Urothelium cell line (cell line): ENCODE results near the gene MDH1B.
"Not testable (repeated sequence)": the region's sequence is repeated elsewhere in the genome, so short reads cannot be mapped to it uniquely, and the experiment has no call there.

ENCODE experiments used
- DNase-seq: peaks from one replicate; pipeline ENCODE4 v3.0.0; 2011; ENCODE audit warnings: low spot score, mixed read lengths
- FAIRE-seq: peaks from 2 replicates; lab custom pipeline; 2011; peaks lifted over from hg19 to GRCh38; lab: Jason Lieb, UNC

MDH1B gene

DNA sequence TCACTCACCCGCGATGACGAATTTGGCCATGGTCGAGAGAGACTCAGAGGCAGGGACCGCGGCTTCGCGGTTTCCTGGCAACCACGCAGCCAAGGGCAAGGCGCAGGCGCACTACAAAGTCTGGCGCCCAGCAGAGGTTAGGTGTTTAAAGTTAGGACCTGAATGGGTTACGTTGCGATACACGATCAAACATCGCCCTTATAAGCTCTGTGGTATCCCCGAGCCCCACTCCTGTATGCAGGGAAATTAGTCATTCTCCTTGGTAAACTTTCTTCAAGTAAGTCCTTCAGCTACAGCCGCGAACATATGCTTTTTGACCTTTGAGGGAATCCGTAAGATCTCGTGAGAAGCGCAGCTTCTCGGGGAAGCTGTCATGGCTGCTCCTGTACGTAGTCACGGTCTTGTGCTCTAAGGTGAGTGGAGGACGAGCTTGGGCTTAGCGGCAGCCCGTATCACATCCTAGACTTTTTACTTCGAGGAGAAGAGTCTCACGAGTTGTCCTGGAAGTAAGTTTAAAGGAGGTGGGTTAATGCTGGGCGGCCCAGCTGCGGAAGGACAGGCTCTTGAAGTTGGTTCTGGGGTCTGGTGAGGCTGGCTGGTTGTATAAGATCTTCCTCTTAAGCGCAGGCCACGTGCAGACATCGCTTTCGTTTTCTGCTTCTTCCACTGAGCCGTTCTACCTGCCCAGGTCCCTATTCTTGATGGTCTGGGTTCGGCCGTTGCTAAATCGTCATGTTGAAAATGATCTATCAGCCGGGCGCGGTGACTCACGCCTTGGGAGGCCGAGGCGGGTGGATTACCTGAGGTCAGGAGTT lies at the start of gene MDH1B, which contains the start of gene FASTKD2:
Gene MDH1B, minus strand, starts transcription at position 87 of the 815 bp plus-strand sequence. Its CDS starts 57 bp downstream, at position 30.
Gene FASTKD2, plus strand, starts transcription at position 365 of the 815 bp plus-strand sequence. CDS start 1,088 bp downstream, outside the sequence.
- FAIRE-seq (peak; percentile 48), DNase-seq (peak; percentile 91)

DNA sequence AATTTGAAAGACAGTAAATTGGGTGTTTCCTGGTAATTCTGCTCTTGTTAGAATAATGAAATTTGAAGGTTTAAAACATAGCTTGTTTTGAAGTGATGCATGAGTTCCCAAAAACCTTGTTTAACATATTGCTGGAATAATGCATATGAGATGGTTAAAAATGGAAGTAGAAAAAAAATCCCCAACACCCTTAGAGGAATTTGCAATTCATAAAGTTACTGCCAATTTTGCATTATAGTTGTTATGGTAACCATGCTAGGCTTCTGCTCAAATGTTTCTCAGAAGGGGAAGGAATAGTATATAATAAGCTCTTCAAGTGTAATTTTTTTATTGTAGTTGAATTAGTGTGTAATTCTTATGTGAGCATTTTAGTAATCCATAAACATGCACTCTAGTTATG lies 49.4 kb upstream of the MDH1B start:
- no peak for DNase-seq
- FAIRE-seq = no peak

DNA sequence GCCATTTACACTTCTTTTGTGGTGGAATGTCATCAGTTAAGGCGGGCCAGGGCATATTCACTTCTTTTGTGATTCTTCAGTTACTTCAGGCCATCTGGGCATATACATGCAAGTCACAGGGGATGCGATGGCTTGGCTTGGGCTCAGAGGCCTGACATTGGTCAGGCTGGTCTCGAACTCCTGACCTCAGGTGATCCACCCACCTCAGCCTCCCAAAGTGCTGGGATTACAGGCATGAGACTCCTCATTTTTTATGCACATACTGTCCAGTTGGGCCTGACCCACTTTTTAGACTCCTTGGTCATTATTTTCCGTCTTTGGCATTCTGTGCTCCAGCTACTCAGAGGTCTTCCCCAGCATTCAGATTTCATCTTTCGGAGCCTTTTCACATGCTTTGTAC lies 47.3 kb upstream of the MDH1B start:
- not testable (repeated sequence) for FAIRE-seq, DNase-seq

DNA sequence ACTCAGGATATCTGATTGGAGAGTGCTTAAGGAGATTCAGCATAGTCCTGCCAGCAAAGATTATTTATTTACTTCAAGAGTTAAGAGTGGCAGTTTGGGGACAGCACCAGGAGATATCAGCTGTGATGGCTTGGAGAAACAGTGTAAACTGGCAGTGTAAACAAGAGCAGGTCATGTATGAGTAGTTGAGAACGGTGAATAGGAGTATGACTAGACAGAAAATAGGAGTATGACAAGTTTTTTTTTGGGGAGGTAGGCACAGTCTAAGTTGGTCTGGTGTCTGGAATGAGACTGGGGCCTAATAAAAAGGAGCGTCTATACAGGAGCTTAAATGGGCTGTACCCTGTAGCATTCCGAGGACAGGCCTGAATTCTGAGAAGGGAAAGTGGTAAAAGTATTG lies 42.5 kb upstream of the MDH1B start:
- FAIRE-seq = not testable (repeated sequence)

DNA sequence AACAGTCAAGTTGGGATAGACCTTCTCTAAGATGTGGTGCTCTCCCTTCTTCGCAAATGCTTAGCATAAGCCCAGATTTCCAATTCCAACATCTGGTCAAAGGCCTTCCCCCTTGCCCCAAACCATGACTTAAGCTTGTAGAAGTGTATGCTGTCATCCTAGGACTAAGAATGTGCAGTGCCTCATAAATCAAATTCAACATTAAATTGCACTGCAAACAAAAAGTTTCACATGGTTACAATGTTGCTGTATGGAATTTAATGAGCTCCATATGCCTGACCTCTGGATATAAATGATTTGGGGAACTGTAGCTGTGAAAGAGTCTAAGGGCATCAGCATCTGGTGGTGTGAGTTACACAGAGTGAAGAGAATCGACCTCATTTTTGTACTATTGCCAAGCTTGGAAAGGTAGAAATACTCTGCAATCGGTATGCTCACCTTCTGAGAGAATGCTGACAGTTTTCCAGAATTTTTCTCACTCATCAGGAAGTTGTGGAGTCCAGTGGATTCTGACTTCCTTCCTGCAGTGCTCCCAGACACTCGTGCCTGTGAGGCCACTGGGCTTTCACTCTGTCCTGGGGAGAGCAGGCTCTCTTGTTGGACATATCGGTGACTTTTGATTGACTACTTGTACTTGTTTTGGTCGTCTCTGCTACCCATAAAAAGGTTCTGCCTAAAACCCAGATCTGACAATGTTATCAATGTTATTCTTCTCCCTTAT lies 40.9 kb upstream of the MDH1B start:
- no peak for DNase-seq
- FAIRE-seq = no peak

More for the DNA sequence above, 42.5 kb upstream of the MDH1B start:
- DNase-seq = not testable (repeated sequence)

DNA sequence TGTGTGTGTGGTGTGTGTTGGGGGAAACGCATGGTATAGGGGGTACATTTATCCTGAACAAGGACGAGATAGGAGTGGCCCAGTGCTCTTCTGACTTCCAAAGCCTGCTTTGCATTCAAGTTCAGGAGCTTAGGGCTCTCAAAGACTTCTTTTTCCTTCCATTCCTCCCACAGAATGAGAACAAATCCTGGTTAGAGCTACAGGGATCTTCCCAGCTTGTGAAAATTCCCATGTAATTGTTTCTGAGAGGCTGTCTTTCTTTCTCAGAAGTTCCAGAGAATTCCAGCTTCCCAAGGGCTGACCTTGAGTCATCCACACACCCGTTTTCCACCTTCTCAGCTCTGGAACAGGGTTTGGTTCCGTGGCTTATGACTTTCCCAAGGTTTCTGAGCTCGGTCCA lies 39.2 kb upstream of the MDH1B start:
- DNase-seq (no peak), FAIRE-seq (no peak)

DNA sequence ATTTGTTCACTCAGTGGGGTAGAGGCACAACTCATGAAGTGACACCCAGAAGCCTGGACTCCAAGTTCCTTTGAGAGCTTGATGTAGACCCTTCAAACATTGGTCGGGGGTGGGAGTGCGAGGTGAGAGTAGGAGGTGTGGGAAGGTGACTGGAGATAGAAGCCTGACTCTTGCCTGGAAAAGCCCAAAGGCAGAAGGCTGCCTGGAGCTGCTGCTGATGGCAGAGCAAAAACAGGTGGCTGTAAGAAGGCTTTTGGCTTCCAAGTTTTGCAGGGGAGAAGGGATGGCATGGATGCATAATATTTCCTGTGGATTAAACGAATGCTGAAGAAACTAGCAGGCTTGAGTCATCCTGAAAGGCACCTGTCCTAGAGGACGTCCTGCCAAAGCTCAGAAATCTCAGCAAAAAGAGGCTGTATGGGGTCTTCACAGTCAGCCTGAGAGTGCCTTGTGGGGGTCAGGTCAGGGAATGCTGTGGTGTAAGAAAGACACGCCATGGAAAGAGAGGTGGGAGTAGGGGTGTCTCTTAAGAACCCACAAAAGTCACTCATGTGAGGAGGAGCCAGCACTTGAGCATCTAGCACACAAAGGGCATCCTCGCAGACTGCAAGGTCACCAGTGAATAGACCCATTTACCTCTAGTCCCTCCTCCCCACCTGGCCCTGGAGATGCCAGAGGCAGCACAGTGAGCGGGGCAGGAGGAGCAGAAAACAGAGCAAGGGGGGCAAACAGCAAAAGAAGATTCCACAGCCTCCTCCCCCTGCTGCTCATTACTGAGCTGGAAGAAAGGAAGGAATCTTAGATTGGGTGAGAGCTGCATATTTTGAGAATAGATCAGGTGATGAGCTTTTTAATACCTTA lies 37.8 kb upstream of the MDH1B start:
- FAIRE-seq (no peak), DNase-seq (no peak)

DNA sequence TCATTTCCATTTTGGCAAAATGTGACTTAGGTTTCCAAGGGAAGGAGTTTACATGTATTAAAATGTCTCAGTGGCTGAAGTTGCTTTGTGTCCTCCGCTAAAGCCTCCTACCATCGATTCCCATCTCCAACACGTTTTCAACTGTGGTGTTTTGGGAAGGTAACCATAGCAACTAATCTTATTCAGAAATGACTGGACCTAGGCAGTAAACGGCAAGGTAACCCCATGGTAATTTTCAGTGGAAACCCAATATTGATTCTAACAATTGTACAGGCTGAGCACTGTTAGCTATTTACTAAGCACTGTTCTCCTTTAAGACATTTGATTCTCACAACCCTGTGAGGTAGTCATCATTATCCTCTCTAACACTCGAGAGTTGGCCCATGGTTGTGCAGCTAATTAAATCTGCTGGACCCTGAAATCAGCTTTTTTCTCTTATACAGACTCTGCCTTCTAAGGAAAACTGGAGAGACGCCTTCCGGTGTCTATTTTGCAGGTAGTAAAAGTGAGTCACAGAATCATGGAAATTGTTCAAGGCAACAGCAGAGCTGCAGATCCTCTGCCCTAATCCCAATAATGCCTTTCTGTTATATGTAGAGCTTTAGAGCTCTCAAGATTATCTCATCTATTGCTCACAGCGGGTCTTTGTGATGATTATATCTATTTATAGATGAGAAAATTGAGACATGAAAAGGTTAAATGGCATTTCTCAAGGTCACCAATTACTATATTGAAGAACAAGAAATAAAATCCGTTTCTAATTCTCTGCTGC lies 36.5 kb upstream of the MDH1B start:
- no peak for DNase-seq
- FAIRE-seq = no peak

DNA sequence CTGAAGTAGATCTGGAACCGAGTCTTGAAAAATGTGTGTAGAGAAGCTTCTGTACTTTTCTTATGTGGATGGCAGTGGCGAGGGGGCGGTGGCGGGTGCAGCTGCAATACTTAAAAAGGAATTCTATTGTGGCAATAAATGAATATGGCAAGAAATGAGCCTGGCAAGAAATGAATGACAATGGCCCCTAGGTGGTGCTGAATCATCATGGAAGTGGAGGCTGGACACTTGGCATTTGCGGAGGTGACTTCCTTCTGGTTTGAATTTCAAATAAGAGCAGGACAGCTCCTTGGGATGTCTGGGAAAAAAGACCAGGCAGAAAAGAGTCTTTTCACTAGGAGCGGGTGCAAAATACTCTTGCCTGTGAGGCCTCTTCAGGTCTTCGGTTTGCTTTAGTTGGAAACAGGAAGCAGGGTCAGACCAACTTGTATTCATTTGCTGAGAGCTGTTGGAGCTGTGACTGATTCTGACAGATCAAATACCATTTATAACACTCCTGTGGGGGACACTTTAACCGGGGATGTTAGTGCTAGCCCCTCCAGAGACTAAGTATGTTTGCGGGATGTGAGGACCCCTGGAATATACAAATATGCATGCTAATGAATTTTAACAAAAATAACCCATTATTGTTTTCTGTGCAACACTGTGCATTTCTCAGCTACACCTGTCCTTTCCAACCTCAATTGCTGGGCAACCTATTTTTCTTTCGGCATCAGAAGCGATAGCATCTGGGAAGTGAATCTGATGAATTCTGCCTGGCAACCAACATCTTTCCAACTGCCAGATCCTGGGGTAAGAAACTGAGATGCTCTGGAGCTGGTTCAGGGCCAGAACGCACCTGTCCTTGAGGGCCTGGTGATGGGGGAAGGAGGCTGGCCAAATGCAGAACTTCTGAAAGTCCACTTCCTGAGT lies 35.6 kb upstream of the MDH1B start:
- peak; percentile 62 for DNase-seq
- FAIRE-seq = no peak

DNA sequence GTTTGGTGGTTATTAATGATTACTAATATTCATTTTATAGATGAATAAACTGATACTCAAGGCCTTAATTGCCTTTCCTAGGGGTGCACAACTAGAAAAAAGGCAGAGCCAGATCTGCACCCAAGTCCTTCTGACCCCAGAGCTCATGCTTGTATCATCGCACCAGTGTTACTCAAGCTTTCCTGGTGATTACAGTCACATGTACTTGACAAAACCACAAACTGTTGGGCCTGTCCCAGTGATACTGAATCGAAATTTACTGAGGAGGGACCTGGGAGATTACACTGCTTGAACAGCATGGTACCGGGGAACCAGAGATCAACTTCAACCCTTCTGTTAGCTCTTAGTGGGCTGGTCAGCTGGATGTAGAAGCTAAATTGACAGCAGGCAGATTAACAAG lies 34.0 kb upstream of the MDH1B start:
- DNase-seq (no peak), FAIRE-seq (no peak)

DNA sequence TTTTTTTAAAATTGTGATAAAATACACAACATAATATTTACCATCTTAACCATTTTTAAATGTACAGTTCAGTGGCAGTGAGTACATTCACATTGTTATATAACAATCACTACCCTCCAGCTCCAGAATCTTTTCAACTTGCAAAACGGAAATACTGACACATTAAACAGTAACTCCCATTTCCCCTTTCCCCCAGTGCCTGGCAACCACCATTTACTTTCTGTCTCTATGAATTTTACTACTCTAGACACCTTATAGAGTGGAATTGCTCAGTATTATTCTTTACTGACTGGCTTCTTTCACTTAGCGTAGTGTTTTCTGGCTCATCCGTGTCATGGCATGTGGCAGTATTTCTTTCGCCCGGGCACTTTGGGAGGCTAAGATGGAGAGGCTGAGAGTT lies 32.9 kb upstream of the MDH1B start:
- no peak for FAIRE-seq

DNA sequence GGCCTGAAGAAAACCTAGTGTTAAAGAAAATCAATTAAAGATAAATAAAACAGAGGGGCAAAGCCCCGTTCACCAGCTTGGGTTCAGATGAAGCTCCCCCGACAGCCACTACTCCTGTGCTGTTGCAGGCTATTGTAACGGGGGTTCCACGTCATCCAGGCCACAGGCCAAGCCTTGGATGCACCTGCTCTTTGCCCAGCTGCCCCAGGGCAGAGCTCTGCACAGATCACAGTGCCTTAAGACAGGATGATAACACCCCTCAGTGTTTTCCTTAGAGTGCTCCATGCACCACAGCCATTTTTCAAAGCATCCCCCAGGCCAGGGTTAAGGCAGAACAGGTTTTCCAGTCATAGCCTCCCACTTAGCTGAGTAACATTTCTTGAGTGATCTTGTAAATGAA lies 32.2 kb upstream of the MDH1B start:
- FAIRE-seq (no peak), DNase-seq (no peak)

More for the DNA sequence above, 32.9 kb upstream of the MDH1B start:
- DNase-seq = no peak

DNA sequence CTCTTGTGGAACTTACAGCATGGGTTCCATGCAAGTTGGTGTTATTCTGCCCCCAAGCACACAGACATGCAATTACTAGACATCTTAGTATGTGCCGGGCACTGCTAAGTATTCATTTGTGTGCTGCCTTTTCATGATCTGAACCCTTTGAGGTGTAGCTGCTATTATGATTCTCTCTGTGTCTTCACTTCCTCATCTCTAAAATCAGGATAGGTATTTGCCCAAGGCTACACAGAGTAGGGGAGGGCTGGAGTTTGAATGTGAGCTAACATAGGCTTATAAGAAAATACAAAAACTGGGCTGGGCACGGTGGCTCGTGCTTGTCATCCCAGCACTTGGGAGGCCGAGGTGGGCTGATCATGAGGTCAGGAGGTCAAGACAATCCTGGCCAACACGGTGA lies 27.5 kb upstream of the MDH1B start:
- no peak for DNase-seq
- no peak for FAIRE-seq

DNA sequence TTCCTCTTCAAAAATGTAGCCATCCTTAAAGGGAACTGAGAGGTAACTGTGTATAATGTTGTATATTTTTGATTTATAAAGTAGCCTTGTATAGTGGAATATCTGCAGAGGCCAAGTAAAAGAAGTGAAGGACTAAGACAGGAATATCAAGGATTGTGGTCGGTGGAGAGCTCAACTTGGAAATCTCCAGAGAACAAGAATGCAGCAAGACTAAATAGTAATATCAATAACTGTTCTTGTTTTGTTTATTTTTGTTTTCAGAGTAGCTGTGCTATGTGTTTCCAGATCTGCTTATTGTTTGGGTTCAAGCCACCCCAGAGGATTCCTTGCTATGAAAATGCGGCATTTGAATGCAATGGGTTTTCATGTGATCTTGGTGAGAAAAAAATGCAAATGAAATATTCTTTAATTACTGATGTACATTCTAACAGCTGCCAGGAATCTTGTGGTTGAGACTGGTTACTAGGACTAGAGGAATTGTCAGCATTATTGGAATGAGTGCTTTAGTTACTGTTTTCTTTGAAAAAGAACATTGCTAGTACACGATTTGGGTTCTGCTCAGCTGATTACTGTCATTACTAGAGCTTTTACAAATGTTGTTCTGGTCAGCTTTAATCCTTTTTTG lies 25.3 kb upstream of the MDH1B start:
- DNase-seq (no peak), FAIRE-seq (no peak)

DNA sequence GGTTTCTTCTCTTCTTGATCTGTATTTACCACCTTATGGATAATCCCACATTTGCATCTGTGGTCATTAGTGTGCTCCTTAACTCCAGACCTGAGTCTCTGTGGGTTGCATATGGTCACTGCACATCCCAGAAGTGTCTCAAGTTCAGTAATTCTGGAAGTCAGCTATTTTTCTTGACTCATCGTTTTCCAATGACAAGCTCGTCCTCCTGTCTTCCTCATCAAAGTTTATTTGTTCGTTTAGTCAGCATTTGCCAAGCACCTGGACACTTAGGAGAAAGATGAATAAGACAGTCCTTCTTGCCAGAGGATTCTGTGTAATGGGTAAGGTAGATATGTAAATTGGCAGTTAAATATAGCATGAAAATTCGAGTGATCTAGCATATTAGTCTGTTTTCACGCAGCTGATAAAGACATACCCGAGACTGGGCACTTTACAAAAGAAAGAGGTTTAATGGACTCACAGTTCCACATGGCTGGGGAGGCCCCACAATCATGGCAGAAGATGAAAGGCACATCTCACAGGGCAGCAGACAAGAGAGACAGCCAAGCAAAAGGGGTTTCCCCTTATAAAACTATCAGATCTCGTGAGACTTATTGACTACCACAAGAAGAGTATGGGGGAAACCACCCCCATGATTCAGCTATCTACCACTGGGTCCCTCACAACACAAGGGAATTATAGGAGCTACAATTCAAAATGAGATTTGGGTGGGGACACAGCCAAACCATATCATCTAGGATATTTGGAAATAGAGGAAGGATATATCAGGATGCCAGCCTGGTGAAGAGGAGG lies 19.6 kb upstream of the MDH1B start:
- DNase-seq = no peak
- FAIRE-seq = no peak

DNA sequence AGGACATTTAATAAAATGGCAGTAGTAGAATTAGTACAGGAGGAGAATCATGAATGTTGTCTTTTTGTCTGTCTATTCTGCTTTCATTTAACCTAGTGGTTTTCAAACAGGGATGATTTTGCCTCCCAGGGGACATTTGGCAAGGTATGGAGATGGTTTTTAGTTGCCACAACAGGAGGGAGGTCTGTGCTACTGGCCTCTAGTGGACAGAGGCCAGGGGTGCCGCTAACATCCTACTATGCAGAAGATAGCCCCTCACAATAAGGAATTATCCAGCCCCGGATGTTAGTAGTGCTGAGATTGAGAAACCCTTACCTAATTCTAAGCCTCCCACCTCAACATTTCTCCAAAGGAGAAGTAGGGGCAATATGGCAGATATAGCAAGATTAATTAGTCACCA lies 18.6 kb upstream of the MDH1B start:
- DNase-seq (peak; percentile 23), FAIRE-seq (no peak)

DNA sequence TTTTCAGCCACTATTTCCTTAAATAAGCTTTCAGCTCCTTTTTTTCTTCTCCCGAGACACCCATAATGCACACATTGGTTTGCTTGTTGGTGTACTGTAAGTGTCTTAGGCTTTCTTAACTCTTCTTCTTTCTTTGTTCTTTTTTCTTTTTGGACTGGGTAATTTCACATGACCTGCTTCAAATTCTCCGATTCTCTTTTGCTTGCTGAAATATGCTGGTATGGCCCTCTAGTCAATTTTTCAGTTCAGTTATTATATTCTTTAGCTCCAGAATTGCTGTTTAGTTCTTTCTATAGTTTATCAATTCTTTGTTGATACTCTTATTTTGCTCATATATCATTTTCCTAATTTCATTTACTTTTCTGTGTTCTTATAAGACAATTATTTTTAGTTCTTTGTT lies 15.5 kb upstream of the MDH1B start:
- FAIRE-seq (no peak), DNase-seq (no peak)

DNA sequence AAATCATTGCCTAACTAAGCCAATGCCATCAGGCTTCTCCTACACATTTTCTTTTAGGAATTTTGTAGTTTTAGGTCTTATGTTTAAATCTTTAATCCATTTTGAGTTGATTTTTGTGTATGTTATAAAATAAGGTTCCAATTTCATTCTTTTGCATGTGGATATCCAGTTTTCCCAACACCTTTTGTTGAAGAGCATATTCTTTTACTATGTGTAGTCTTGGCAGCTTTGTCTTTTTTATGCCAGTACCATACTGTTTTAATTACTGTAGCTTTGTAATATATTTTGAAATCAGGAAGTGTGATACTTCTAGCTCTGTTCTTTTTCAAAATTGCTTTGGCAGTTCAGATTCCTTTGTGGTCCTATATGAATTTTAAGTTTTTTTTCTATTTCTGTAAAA lies 11.3 kb upstream of the MDH1B start:
- FAIRE-seq = no peak

More for the DNA sequence above, 11.3 kb upstream of the MDH1B start:
- DNase-seq = no peak
